ENCODE measurements around the gene TMEM11. TPM values are rescaled to one million over a fixed set of nuclear protein-coding genes. Genes with fewer than 3 reads are reported as not detected.

The TMEM11 gene
- total RNA-seq, 5 donors from 2014 or later (not counting 1 experiment from before 2014, with no cell fraction given): 12.9 to 22.9 (median 20.0) TPM

- no peak for DNase-seq
- ChIA-PET POLR2A (no interaction called here), CTCF (no interaction called here)
- Mint-ChIP-seq H3K4me3 (no peak overlapping the region), H3K27me3 (no peaks in the 10 kb centered on the region), H3K9me3 (no peaks in the 10 kb centered on the region), H3K27ac (peak overlapping the region in 1 of 2 donors; percentile 34), H3K4me1 (peaks cover 2 to 20% (median 4%) of the 10 kb centered on the region in 3 donors), H3K36me3 (peaks cover 23% of the 10 kb centered on the region)
- no peak overlapping the region for H3K27ac ChIP-seq (ENCODE audit: low read length)
- H3K4me1 ChIP-seq (ENCODE audit: control insufficient read depth in 1 of 2, extremely low read depth in 1 of 2, insufficient read depth in 2 of 2, low read length in 2 of 2): no peaks in the 10 kb centered on the region
- H3K9me3 ChIP-seq: no peaks in the 10 kb centered on the region
- no peak for ATAC-seq (replicated peaks in 1 of 4)
- no peaks in the 10 kb centered on the region for H3K27me3 ChIP-seq (replicated peaks in 1 of 2; ENCODE audit: control insufficient read depth in 2 of 2, extremely low read depth in 1 of 2, insufficient read depth in 2 of 2, low read length in 1 of 2)
- WGBS (ENCODE audit: insufficient coverage): 95% methylated on average over 4 of the region's 7 CpGs
- no peak overlapping the region for H3K4me3 ChIP-seq (ENCODE audit: control insufficient read depth in 1 of 2, extremely low read depth in 1 of 2, low read length in 1 of 2)
- H3K36me3 ChIP-seq (ENCODE audit: control insufficient read depth in 2 of 2, extremely low read depth in 1 of 2, insufficient read depth in 1 of 2, low read length in 1 of 2): peaks cover 11 to 21% of the 10 kb centered on the region in 2 donors
These were observed 43.2 kb downstream of the TMEM11 start for GRCh38 chr17:21170809-21171208.

GRCh38 chr17:21169496-21169895, 44.5 kb downstream of the TMEM11 start:
- Mint-ChIP-seq H3K27me3 (no peaks in the 10 kb centered on the region), H3K4me1 (peaks cover 4 to 18% (median 4%) of the 10 kb centered on the region in 3 donors), H3K4me3 (no peak overlapping the region), H3K36me3 (peaks cover 26% of the 10 kb centered on the region), H3K9me3 (no peaks in the 10 kb centered on the region), H3K27ac (no peak overlapping the region)
- no peaks in the 10 kb centered on the region for H3K4me1 ChIP-seq (ENCODE audit: control insufficient read depth in 1 of 2, extremely low read depth in 1 of 2, insufficient read depth in 2 of 2, low read length in 2 of 2)
- ChIA-PET CTCF (interaction anchor here in 1 of 2 donors (0.5 kb wide), 1 partner anchor 20 kb away, joined by 3 read pairs; no protein-coding TSS in a partner anchor), POLR2A (no interaction called here)
- H3K27ac ChIP-seq (ENCODE audit: low read length): no peak overlapping the region
- H3K27me3 ChIP-seq (replicated peaks in 1 of 2; ENCODE audit: control insufficient read depth in 2 of 2, extremely low read depth in 1 of 2, insufficient read depth in 2 of 2, low read length in 1 of 2): no peaks in the 10 kb centered on the region
- ATAC-seq (replicated peaks in 1 of 4): no peak
- no peak overlapping the region for H3K4me3 ChIP-seq (ENCODE audit: control insufficient read depth in 1 of 2, extremely low read depth in 1 of 2, low read length in 1 of 2)
- H3K36me3 ChIP-seq (ENCODE audit: control insufficient read depth in 2 of 2, extremely low read depth in 1 of 2, insufficient read depth in 1 of 2, low read length in 1 of 2): peaks cover 7 to 20% of the 10 kb centered on the region in 2 donors
- 96% methylated on average over 7 of the region's 7 CpGs for WGBS (ENCODE audit: insufficient coverage)
- no peak for DNase-seq
- no peaks in the 10 kb centered on the region for H3K9me3 ChIP-seq

GRCh38 chr17:21168555-21168865, 45.5 kb downstream of the TMEM11 start:
- Mint-ChIP-seq H3K27me3 (no peaks in the 10 kb centered on the region), H3K36me3 (peaks cover 18% of the 10 kb centered on the region), H3K4me3 (no peak overlapping the region), H3K9me3 (no peaks in the 10 kb centered on the region), H3K4me1 (peaks cover 4 to 14% (median 7%) of the 10 kb centered on the region in 3 donors), H3K27ac (no peak overlapping the region)
- no peak overlapping the region for H3K27ac ChIP-seq (ENCODE audit: low read length)
- CTCF ChIA-PET: no interaction called here
- ATAC-seq (replicated peaks in 1 of 4) (no peak), DNase-seq (no peak)
- H3K9me3 ChIP-seq: no peaks in the 10 kb centered on the region
- over 99% methylated on average over 11 of the region's 12 CpGs for WGBS (ENCODE audit: insufficient coverage)
- no peaks in the 10 kb centered on the region for H3K4me1 ChIP-seq (ENCODE audit: control insufficient read depth in 1 of 2, extremely low read depth in 1 of 2, insufficient read depth in 2 of 2, low read length in 2 of 2)
- H3K36me3 ChIP-seq (ENCODE audit: control insufficient read depth in 2 of 2, extremely low read depth in 1 of 2, insufficient read depth in 1 of 2, low read length in 1 of 2): peaks cover 7 to 14% of the 10 kb centered on the region in 2 donors
- H3K27me3 ChIP-seq (replicated peaks in 1 of 2; ENCODE audit: control insufficient read depth in 2 of 2, extremely low read depth in 1 of 2, insufficient read depth in 2 of 2, low read length in 1 of 2): no peaks in the 10 kb centered on the region
- POLR2A ChIA-PET: no interaction called here
- H3K4me3 ChIP-seq (ENCODE audit: control insufficient read depth in 1 of 2, extremely low read depth in 1 of 2, low read length in 1 of 2): no peak overlapping the region

- no peaks in the 10 kb centered on the region for H3K27me3 ChIP-seq (replicated peaks in 1 of 2; ENCODE audit: control insufficient read depth in 2 of 2, extremely low read depth in 1 of 2, insufficient read depth in 2 of 2, low read length in 1 of 2)
- Mint-ChIP-seq H3K4me1 (peaks cover 4 to 14% (median 9%) of the 10 kb centered on the region in 3 donors), H3K27me3 (no peaks in the 10 kb centered on the region), H3K9me3 (no peaks in the 10 kb centered on the region), H3K27ac (no peak overlapping the region), H3K36me3 (peaks cover 12% of the 10 kb centered on the region), H3K4me3 (no peak overlapping the region)
- H3K4me3 ChIP-seq (ENCODE audit: control insufficient read depth in 1 of 2, extremely low read depth in 1 of 2, low read length in 1 of 2): no peak overlapping the region
- no peaks in the 10 kb centered on the region for H3K4me1 ChIP-seq (ENCODE audit: control insufficient read depth in 1 of 2, extremely low read depth in 1 of 2, insufficient read depth in 2 of 2, low read length in 2 of 2)
- no peaks in the 10 kb centered on the region for H3K9me3 ChIP-seq
- ChIA-PET POLR2A (no interaction called here), CTCF (no interaction called here)
- no peak overlapping the region for H3K27ac ChIP-seq (ENCODE audit: low read length)
- WGBS (ENCODE audit: insufficient coverage): no CpG with 5 or more reads among the region's 5 CpGs
- ATAC-seq (replicated peaks in 1 of 4) (no peak), DNase-seq (no peak)
- H3K36me3 ChIP-seq (ENCODE audit: control insufficient read depth in 2 of 2, extremely low read depth in 1 of 2, insufficient read depth in 1 of 2, low read length in 1 of 2): peaks cover 4 to 5% of the 10 kb centered on the region in 2 donors
These were observed 46.7 kb downstream of the TMEM11 start for GRCh38 chr17:21167303-21167702.

GRCh38 chr17:21166595-21167210, 47.3 kb downstream of the TMEM11 start:
- Mint-ChIP-seq H3K27me3 (no peaks in the 10 kb centered on the region), H3K4me1 (peaks cover 4 to 14% (median 10%) of the 10 kb centered on the region in 3 donors), H3K9me3 (no peaks in the 10 kb centered on the region), H3K27ac (no peak overlapping the region), H3K4me3 (no peak overlapping the region), H3K36me3 (peaks cover 9% of the 10 kb centered on the region)
- no peak for ATAC-seq (replicated peaks in 1 of 4)
- Histone ChIP-seq H3K4me1 (ENCODE audit: control insufficient read depth in 1 of 2, extremely low read depth in 1 of 2, insufficient read depth in 2 of 2, low read length in 2 of 2) (no peaks in the 10 kb centered on the region), H3K27me3 (replicated peaks in 1 of 2; ENCODE audit: control insufficient read depth in 2 of 2, extremely low read depth in 1 of 2, insufficient read depth in 2 of 2, low read length in 1 of 2) (no peaks in the 10 kb centered on the region), H3K9me3 (no peaks in the 10 kb centered on the region), H3K4me3 (ENCODE audit: control insufficient read depth in 1 of 2, extremely low read depth in 1 of 2, low read length in 1 of 2) (no peak overlapping the region), H3K36me3 (ENCODE audit: control insufficient read depth in 2 of 2, extremely low read depth in 1 of 2, insufficient read depth in 1 of 2, low read length in 1 of 2) (peaks cover 0 to 5% of the 10 kb centered on the region in 2 donors), H3K27ac (ENCODE audit: low read length) (no peak overlapping the region)
- WGBS (ENCODE audit: insufficient coverage): 89% methylated on average over 3 of the region's 5 CpGs
- POLR2A ChIA-PET: no interaction called here
- no peak for DNase-seq
- CTCF ChIA-PET: no interaction called here

GRCh38 chr17:21165922-21166594, 47.9 kb downstream of the TMEM11 start:
- POLR2A ChIA-PET: no interaction called here

More at GRCh38 chr17:21165922-21166594, 47.9 kb downstream of the TMEM11 start:
- CTCF ChIA-PET: no interaction called here
- no peaks in the 10 kb centered on the region for H3K9me3 ChIP-seq
- H3K4me3 ChIP-seq (ENCODE audit: control insufficient read depth in 1 of 2, extremely low read depth in 1 of 2, low read length in 1 of 2): no peak overlapping the region
- no peaks in the 10 kb centered on the region for H3K4me1 ChIP-seq (ENCODE audit: control insufficient read depth in 1 of 2, extremely low read depth in 1 of 2, insufficient read depth in 2 of 2, low read length in 2 of 2)
- Mint-ChIP-seq H3K4me3 (no peak overlapping the region), H3K27ac (no peak overlapping the region), H3K9me3 (no peaks in the 10 kb centered on the region), H3K27me3 (no peaks in the 10 kb centered on the region), H3K36me3 (peaks cover 7% of the 10 kb centered on the region), H3K4me1 (peaks cover 3 to 12% (median 11%) of the 10 kb centered on the region in 3 donors)
- DNase-seq: no peak
- no peak overlapping the region for H3K27ac ChIP-seq (ENCODE audit: low read length)
- ATAC-seq (replicated peaks in 1 of 4): no peak
- 95% methylated on average over 9 of the region's 11 CpGs for WGBS (ENCODE audit: insufficient coverage)
- H3K36me3 ChIP-seq (ENCODE audit: control insufficient read depth in 2 of 2, extremely low read depth in 1 of 2, insufficient read depth in 1 of 2, low read length in 1 of 2): peaks cover 0 to 2% of the 10 kb centered on the region in 2 donors
- no peaks in the 10 kb centered on the region for H3K27me3 ChIP-seq (replicated peaks in 1 of 2; ENCODE audit: control insufficient read depth in 2 of 2, extremely low read depth in 1 of 2, insufficient read depth in 2 of 2, low read length in 1 of 2)
